ENCODE data around the gene RPS19.

DNA sequence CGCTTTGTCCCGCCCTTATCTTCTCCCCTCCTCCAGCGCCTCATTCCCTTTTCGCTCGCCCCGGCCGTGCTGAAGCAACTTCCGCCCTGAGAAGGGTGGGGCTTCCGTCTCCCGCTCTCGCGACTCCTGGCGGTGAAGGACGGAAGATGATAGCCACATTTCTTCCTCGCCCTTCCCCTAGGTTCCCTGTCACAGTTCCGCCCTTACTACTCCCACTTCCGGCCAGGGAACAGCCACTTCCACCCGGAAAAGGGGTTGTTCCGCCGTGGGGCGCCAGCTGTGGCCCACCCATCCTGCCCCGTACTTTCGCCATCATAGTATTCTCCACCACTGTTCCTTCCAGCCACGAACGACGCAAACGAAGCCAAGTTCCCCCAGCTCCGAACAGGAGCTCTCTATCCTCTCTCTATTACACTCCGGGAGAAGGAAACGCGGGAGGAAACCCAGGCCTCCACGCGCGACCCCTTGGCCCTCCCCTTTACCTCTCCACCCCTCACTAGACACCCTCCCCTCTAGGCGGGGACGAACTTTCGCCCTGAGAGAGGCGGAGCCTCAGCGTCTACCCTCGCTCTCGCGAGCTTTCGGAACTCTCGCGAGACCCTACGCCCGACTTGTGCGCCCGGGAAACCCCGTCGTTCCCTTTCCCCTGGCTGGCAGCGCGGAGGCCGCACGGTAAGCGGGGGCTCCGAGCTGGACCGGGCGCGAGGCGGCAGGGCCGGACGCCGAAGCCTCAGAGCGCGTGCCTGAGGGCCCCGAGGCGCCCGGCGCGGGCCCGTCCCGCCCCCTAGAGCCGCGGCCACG lies at the start of gene RPS19:
- TF ChIP-seq EZH2 (IDR thresholded peaks at IDR 0.05; ENCODE audit: borderline replicate concordance, control insufficient read depth, low read depth, low read length) (no peak), CREM (IDR thresholded peaks at IDR 0.05; ENCODE audit: low read depth) (peak; percentile 88), EP300 (IDR thresholded peaks at IDR 0.05; ENCODE audit: borderline replicate concordance in 1 of 2, control insufficient read depth in 1 of 2, low read depth in 2 of 2, low read length in 2 of 2) (no peak), FOXM1 (IDR thresholded peaks at IDR 0.05; ENCODE audit: low read depth, low read length) (peak; percentile 30; the same call in 1 of the 2 replicates), JUND (IDR thresholded peaks at IDR 0.05; ENCODE audit: low read depth, low read length) (no peak), RFX5 (IDR thresholded peaks at IDR 0.05; ENCODE audit: low read depth, low read length) (no peak), HDAC6 (IDR thresholded peaks at IDR 0.05; ENCODE audit: unreplicated experiment) (no peak), SRF (IDR thresholded peaks at IDR 0.05; ENCODE audit: low read depth in 2 of 2, low read length in 2 of 2) (peak in 1 of 2 experiments; percentile 61; a peak in 1 of 4 replicates), SIX5 (IDR thresholded peaks at IDR 0.05; ENCODE audit: low read depth, low read length, severe bottlenecking) (peak; percentile 81)
- TF ChIP-seq, protein P1, sequence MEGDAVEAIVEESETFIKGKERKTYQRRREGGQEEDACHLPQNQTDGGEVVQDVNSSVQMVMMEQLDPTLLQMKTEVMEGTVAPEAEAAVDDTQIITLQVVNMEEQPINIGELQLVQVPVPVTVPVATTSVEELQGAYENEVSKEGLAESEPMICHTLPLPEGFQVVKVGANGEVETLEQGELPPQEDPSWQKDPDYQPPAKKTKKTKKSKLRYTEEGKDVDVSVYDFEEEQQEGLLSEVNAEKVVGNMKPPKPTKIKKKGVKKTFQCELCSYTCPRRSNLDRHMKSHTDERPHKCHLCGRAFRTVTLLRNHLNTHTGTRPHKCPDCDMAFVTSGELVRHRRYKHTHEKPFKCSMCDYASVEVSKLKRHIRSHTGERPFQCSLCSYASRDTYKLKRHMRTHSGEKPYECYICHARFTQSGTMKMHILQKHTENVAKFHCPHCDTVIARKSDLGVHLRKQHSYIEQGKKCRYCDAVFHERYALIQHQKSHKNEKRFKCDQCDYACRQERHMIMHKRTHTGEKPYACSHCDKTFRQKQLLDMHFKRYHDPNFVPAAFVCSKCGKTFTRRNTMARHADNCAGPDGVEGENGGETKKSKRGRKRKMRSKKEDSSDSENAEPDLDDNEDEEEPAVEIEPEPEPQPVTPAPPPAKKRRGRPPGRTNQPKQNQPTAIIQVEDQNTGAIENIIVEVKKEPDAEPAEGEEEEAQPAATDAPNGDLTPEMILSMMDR (IDR thresholded peaks at IDR 0.05 in 2 of 3, conservative IDR thresholded peaks at IDR 0.05 in 1 of 3; ENCODE audit: control insufficient read depth in 2 of 3, extremely low read depth in 1 of 3, insufficient read depth in 1 of 3, low read depth in 3 of 3, low read length in 3 of 3) = peak in 2 of 3 experiments; percentile 51 to 62; a peak in 4 of 6 replicates
- TF ChIP-seq, protein P2, sequence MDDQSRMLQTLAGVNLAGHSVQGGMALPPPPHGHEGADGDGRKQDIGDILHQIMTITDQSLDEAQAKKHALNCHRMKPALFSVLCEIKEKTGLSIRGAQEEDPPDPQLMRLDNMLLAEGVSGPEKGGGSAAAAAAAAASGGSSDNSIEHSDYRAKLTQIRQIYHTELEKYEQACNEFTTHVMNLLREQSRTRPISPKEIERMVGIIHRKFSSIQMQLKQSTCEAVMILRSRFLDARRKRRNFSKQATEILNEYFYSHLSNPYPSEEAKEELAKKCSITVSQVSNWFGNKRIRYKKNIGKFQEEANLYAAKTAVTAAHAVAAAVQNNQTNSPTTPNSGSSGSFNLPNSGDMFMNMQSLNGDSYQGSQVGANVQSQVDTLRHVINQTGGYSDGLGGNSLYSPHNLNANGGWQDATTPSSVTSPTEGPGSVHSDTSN (IDR thresholded peaks at IDR 0.05; ENCODE audit: insufficient replicate concordance, low read depth, low read length) = no peak
- TF ChIP-seq, protein P3, sequence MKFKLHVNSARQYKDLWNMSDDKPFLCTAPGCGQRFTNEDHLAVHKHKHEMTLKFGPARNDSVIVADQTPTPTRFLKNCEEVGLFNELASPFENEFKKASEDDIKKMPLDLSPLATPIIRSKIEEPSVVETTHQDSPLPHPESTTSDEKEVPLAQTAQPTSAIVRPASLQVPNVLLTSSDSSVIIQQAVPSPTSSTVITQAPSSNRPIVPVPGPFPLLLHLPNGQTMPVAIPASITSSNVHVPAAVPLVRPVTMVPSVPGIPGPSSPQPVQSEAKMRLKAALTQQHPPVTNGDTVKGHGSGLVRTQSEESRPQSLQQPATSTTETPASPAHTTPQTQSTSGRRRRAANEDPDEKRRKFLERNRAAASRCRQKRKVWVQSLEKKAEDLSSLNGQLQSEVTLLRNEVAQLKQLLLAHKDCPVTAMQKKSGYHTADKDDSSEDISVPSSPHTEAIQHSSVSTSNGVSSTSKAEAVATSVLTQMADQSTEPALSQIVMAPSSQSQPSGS (IDR thresholded peaks at IDR 0.05; ENCODE audit: low read length) = peak; percentile 40; the same call in 1 of the 2 replicates

Measured in GM12878 (cell line).